CD4-positive, alpha-beta T cell (primary cell): ENCODE results near the gene IKBKG. TPM values are rescaled to one million over a fixed set of nuclear protein-coding genes. Genes with fewer than 3 reads are reported as not detected.
"Not testable (repeated sequence)": the region's sequence is repeated elsewhere in the genome, so short reads cannot be mapped to it uniquely, and the experiment has no call there.

Source experiments
- ATAC-seq: fragments of 200-7000 bp; cut with Tn5 transposase; one replicate; pipeline ENCODE4 v1.10.0; 2022; ENCODE audit warnings: mild to moderate bottlenecking; ENCODE audit not compliant: poor library complexity
- CTCF ChIA-PET: fragments of 350-600 bp; sonication (Branson Sonifier 250); formaldehyde crosslinking; loops from one replicate; lab custom pipeline; 2021; ENCODE audit warnings: antibody characterized with exemption, inconsistent platforms; lab: Charles Lee
- POLR2A ChIA-PET: fragments of 350-600 bp; sonication (Branson Sonifier 250); formaldehyde crosslinking; loops from one replicate; lab custom pipeline; 2021; ENCODE audit warnings: antibody characterized with exemption, inconsistent platforms; lab: Charles Lee
- DNase-seq, 14 experiments: peaks; one replicate each; pipeline ENCODE4 v3.0.0-alpha.2; 2013 to 2020; ENCODE audit warnings: mixed read lengths in 2 of 14
- H3K27ac ChIP-seq, 2 donors: one replicate each; pipeline versions ENCODE4 v1.5.1 to v1.7.0; 2013; ENCODE audit warnings: low read length in 2 of 2, low read depth in 1 of 2, mild to moderate bottlenecking in 1 of 2
- H3K27me3 ChIP-seq, 2 experiments: 1 replicate in 1 of 2; 2 replicates in 1 of 2; pipeline versions ENCODE4 v1.6.1 to v1.7.0; 2013; ENCODE audit warnings: low read length in 2 of 2, control low read depth in 1 of 2, mild to moderate bottlenecking in 1 of 2, moderate library complexity in 1 of 2; ENCODE audit not compliant: insufficient read depth in 2 of 2, control insufficient read depth in 1 of 2
- H3K36me3 ChIP-seq: one replicate; pipeline ENCODE4 v1.6.1; 2013; ENCODE audit warnings: low read length, control low read depth; ENCODE audit not compliant: insufficient read depth
- H3K4me1 ChIP-seq: one replicate; pipeline ENCODE4 v1.6.1; 2013; ENCODE audit warnings: low read length, control low read depth; ENCODE audit not compliant: insufficient read depth
- H3K4me3 ChIP-seq: one replicate; pipeline ENCODE4 v1.5.1; 2013; ENCODE audit warnings: mild to moderate bottlenecking, low read length, moderate library complexity
- H3K9me3 ChIP-seq, 2 experiments: 1 replicate in 1 of 2; 2 replicates in 1 of 2; pipeline versions ENCODE4 v1.6.1 to v1.7.0; 2013; ENCODE audit warnings: low read length in 2 of 2, mild to moderate bottlenecking in 2 of 2, control low read depth in 1 of 2, moderate library complexity in 1 of 2; ENCODE audit not compliant: control insufficient read depth in 1 of 2, insufficient read depth in 1 of 2
- H3K27ac Mint-ChIP-seq: one replicate; pipeline ENCODE4 v1.8.0; 2020; ENCODE audit warnings: mixed read lengths
- H3K27me3 Mint-ChIP-seq: one replicate; pipeline ENCODE4 v1.8.0; 2021; ENCODE audit warnings: mixed read lengths
- H3K36me3 Mint-ChIP-seq: one replicate; pipeline ENCODE4 v1.8.0; 2021; ENCODE audit warnings: low read depth, mixed read lengths
- H3K4me1 Mint-ChIP-seq: one replicate; pipeline ENCODE4 v1.8.0; 2021; ENCODE audit warnings: low read depth, mixed read lengths
- H3K4me3 Mint-ChIP-seq: one replicate; pipeline ENCODE4 v1.8.0; 2020; ENCODE audit warnings: mild to moderate bottlenecking, mixed read lengths
- H3K9me3 Mint-ChIP-seq: one replicate; pipeline ENCODE4 v1.8.0; 2020; ENCODE audit warnings: mixed read lengths
- intact Hi-C, 2 experiments: fragments of 100-400 bp; cut with DNase I in 1 of 2; cut with micrococcal nuclease in 1 of 2; formaldehyde crosslinking; loops; one replicate each; pipeline versions ENCODE4 v1.15.1 to v1.9.0; 2023 to 2025; cut with DNase I, micrococcal nuclease
- total RNA-seq, 174 experiments: library from RNA in 2 of 174; stranded (reverse) in 2 of 174; gene quantifications; one replicate each; pipeline ENCODE4 v1.2.3 and lab custom pipeline; 2021 to 2026
- TF ChIP-seq, protein P1 (sequence below): fragments of 200-600 bp; IDR thresholded peaks from one replicate; pipeline ENCODE4 v1.8.0; 2022; ENCODE audit warnings: antibody characterized with exemption, mild to moderate bottlenecking

IKBKG gene
- total RNA-seq, 2 experiments from 2014 or later: 26.2 to 27.2 TPM

DNA sequence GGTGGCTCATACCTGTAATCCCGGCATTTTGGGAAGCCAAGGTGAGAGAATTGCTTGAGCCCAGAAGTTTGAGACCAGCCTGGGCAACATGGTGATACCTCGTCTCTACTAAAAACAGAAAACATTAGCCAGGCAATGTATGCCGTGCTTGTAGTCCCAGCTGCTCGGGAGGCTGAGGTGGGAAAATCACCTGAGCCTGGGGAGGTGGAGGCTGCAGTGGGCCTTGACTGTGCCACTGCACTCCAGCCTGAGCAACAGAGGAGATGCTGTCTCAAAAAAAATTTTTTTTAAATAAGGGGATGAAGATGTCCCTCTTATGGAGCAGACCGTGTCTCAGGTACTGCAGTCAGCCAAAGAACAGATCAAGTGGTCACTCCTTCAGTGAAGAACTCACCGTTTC lies 58.1 kb downstream of the IKBKG start:
- no peak overlapping the region for H3K4me3 Mint-ChIP-seq
- POLR2A ChIA-PET: no interaction called here
- CTCF ChIA-PET: no interaction called here
- ATAC-seq: no peak
- Histone ChIP-seq H3K27ac (no peak overlapping the region), H3K4me1 (no peaks in the 10 kb centered on the region), H3K9me3 (no peaks in the 10 kb centered on the region), H3K27me3 (no peaks in the 10 kb centered on the region), H3K4me3 (no peak overlapping the region), H3K36me3 (no peaks in the 10 kb centered on the region)
- intact Hi-C loops: no loop called here
- H3K27ac Mint-ChIP-seq: no peak overlapping the region
- TF ChIP-seq, protein P1, sequence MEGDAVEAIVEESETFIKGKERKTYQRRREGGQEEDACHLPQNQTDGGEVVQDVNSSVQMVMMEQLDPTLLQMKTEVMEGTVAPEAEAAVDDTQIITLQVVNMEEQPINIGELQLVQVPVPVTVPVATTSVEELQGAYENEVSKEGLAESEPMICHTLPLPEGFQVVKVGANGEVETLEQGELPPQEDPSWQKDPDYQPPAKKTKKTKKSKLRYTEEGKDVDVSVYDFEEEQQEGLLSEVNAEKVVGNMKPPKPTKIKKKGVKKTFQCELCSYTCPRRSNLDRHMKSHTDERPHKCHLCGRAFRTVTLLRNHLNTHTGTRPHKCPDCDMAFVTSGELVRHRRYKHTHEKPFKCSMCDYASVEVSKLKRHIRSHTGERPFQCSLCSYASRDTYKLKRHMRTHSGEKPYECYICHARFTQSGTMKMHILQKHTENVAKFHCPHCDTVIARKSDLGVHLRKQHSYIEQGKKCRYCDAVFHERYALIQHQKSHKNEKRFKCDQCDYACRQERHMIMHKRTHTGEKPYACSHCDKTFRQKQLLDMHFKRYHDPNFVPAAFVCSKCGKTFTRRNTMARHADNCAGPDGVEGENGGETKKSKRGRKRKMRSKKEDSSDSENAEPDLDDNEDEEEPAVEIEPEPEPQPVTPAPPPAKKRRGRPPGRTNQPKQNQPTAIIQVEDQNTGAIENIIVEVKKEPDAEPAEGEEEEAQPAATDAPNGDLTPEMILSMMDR: no peak
- DNase-seq: no peak
- H3K9me3 Mint-ChIP-seq: no peaks in the 10 kb centered on the region
- H3K4me1 Mint-ChIP-seq: peaks cover 5% of the 10 kb centered on the region
- no peaks in the 10 kb centered on the region for H3K27me3 Mint-ChIP-seq
- H3K36me3 Mint-ChIP-seq: no peaks in the 10 kb centered on the region

DNA sequence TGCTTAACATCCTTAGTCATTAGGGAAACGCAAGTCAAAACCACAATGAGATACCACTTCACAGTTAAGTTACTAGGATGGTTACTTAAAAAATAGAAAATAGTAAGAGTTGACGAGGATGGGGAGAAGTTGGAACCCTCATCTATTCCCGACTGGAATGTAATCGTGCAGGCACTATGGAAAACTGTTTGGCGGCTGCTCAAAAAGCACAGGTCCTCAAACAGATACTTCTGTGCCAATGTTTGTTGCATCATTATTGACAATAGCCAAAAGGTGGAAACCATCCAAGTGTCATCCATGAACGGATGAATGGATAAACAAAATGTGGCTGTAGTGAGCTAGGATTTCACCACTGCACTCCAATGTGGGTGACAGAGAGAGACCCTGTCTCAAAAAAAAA lies 60.0 kb downstream of the IKBKG start:
- Mint-ChIP-seq H3K9me3 (no peaks in the 10 kb centered on the region), H3K36me3 (no peaks in the 10 kb centered on the region), H3K4me1 (peaks cover 5% of the 10 kb centered on the region), H3K27ac (no peak overlapping the region), H3K4me3 (no peak overlapping the region), H3K27me3 (no peaks in the 10 kb centered on the region)
- Histone ChIP-seq H3K27ac (no peak overlapping the region), H3K4me3 (no peak overlapping the region), H3K9me3 (no peaks in the 10 kb centered on the region), H3K27me3 (no peaks in the 10 kb centered on the region), H3K36me3 (no peaks in the 10 kb centered on the region), H3K4me1 (no peaks in the 10 kb centered on the region)
- DNase-seq: no peak
- TF ChIP-seq, protein P1: no peak
- CTCF ChIA-PET: no interaction called here
- ATAC-seq: no peak
- POLR2A ChIA-PET: no interaction called here
- intact Hi-C loops: no loop called here

DNA sequence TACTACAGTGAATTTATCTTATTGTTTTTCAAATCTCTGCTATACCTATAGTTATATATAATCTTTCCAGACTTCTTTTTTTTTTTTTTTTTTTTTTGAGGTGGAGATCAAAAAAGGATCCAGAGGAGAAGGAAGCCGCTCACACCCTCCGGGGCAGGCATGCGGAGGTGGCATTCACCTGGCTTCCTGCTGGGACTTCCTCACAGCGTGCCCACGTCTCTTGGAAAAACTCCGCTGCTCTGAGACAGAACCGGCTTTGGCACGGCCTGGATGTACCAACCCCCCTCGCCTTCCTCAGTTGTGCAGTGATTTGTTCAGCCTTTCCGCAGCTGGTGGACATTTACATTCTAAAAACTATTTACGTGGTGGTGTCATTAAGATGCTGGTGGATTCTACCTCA lies 60.6 kb downstream of the IKBKG start:
- H3K27me3 ChIP-seq, H3K4me1 ChIP-seq, CTCF ChIA-PET, ATAC-seq, H3K4me3 Mint-ChIP-seq, H3K27ac Mint-ChIP-seq, H3K4me3 ChIP-seq, H3K9me3 Mint-ChIP-seq, intact Hi-C loops, H3K27ac ChIP-seq, DNase-seq, H3K9me3 ChIP-seq, H3K36me3 Mint-ChIP-seq, H3K36me3 ChIP-seq, H3K4me1 Mint-ChIP-seq, POLR2A ChIA-PET, H3K27me3 Mint-ChIP-seq: not testable (repeated sequence)

DNA sequence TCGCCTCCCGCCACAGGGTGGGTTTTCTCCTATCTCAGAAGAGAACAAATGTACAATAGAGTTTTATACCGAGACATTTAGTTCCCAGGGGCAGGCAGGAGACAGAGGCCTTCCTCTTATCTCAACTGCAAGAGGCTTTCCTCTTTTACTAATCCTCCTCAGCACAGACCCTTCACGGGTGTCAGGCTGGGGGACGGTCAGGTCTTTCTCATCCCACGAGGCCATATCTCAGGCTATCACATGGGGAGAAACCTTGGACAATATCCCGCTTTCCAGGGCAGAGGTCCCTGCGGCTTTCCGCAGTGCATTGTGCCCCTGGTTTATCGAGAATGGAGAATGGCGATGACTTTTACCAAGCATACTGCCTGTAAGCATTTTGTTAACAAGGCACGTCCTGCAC lies 61.4 kb downstream of the IKBKG start:
- intact Hi-C loops, H3K9me3 Mint-ChIP-seq, H3K36me3 Mint-ChIP-seq, H3K27ac ChIP-seq, H3K4me1 Mint-ChIP-seq, CTCF ChIA-PET, H3K27ac Mint-ChIP-seq, H3K27me3 Mint-ChIP-seq, POLR2A ChIA-PET, H3K4me3 ChIP-seq, H3K4me1 ChIP-seq, DNase-seq, ATAC-seq, H3K36me3 ChIP-seq, H3K4me3 Mint-ChIP-seq, H3K27me3 ChIP-seq, H3K9me3 ChIP-seq: not testable (repeated sequence)

DNA sequence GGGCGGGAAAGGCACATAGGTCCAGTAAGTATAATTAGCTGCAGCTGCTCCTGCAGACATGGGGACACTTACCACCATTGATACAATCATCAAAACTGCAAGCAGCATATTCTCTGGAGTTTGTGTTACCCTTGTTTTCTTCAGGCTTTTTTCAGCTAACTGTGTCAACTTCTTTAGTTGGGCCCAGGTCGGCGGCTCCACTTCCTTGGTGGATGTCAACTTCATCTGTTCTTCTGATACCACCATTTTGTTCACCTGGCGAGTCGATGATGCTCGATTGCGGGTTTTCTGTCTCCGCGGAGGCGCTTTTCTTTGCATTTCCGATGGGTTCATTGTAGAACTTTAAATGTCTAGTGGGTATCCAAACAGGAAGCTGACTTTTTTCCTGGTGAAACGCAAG lies 63.7 kb downstream of the IKBKG start:
- H3K27me3 Mint-ChIP-seq, H3K36me3 ChIP-seq, H3K4me1 ChIP-seq, H3K36me3 Mint-ChIP-seq, H3K9me3 ChIP-seq, H3K27me3 ChIP-seq, H3K4me3 Mint-ChIP-seq, H3K9me3 Mint-ChIP-seq, POLR2A ChIA-PET, CTCF ChIA-PET, H3K27ac ChIP-seq, intact Hi-C loops, H3K27ac Mint-ChIP-seq, ATAC-seq, DNase-seq, H3K4me1 Mint-ChIP-seq, H3K4me3 ChIP-seq: not testable (repeated sequence)

DNA sequence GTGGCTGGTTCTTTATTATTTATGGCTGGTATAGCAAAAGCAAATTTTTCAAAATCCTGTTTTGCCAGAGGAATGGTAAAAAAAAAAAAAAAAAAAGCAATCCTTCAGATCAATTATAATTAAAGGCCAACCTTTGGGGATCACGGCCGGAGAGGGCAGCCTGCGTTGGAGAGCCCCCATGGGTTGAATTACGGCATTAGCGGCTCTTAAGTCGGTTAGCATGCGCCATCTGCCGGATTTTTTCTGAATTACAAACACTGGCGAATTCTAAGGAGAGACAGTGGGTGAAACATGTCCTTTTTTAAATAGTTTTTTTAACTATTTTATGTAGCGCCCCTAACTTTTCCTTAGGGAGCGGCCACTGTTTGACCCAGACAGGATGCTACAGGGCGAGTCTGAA lies 66.2 kb downstream of the IKBKG start:
- ATAC-seq, CTCF ChIA-PET, H3K27ac Mint-ChIP-seq, H3K27ac ChIP-seq, H3K36me3 ChIP-seq, POLR2A ChIA-PET, H3K36me3 Mint-ChIP-seq, H3K4me3 Mint-ChIP-seq, H3K27me3 Mint-ChIP-seq, H3K9me3 Mint-ChIP-seq, intact Hi-C loops, H3K4me1 Mint-ChIP-seq, H3K4me3 ChIP-seq, H3K27me3 ChIP-seq, H3K9me3 ChIP-seq, H3K4me1 ChIP-seq, DNase-seq: not testable (repeated sequence)
